ENCODE results near the gene RAB11A. TPM values are rescaled to one million over a fixed set of nuclear protein-coding genes. Genes with fewer than 3 reads are reported as not detected.
"Not testable (repeated sequence)": the region's sequence is repeated elsewhere in the genome, so short reads cannot be mapped to it uniquely, and the experiment has no call there.

Gene RAB11A
- total RNA-seq, 2 experiments from 2014 or later = 129 to 142 TPM

GRCh38 chr15:65845826-65846519 is 23.3 kb upstream of the RAB11A start:
- intact Hi-C loops (cut with DNase I, micrococcal nuclease) = no loop called here
- ChIA-PET POLR2A (interaction anchor here (0.7 kb wide), 1 partner anchor 475 kb away, joined by 3 read pairs; no protein-coding TSS in a partner anchor), CTCF (interaction anchor here (0.8 to 1.9 kb wide), 3 partner anchors 8 to 11 kb away, joined by 3 to 12 read pairs (median 3); no protein-coding TSS in a partner anchor)
- no peak overlapping the region for H3K27ac Mint-ChIP-seq
- H3K36me3 Mint-ChIP-seq (ENCODE audit: low read depth) = no peaks in the 10 kb centered on the region
- no peaks in the 10 kb centered on the region for H3K27me3 Mint-ChIP-seq
- DNase-seq (no peak), ATAC-seq (no peak)
- no peaks in the 10 kb centered on the region for H3K4me1 Mint-ChIP-seq
- H3K4me3 Mint-ChIP-seq = no peak overlapping the region
- H3K9me3 Mint-ChIP-seq (ENCODE audit: low read depth) = no peaks in the 10 kb centered on the region

- Mint-ChIP-seq H3K4me3 (no peak overlapping the region), H3K36me3 (ENCODE audit: low read depth) (no peaks in the 10 kb centered on the region), H3K27me3 (no peaks in the 10 kb centered on the region), H3K9me3 (ENCODE audit: low read depth) (no peaks in the 10 kb centered on the region), H3K27ac (no peak overlapping the region), H3K4me1 (no peaks in the 10 kb centered on the region)
- CTCF ChIA-PET = interaction anchor here (0.6 to 0.7 kb wide), 2 partner anchors 8 to 28 kb away, joined by 3 to 4 read pairs; no protein-coding TSS in a partner anchor
- ATAC-seq (no peak), DNase-seq (no peak)
- intact Hi-C loops (cut with DNase I, micrococcal nuclease) = no loop called here
- POLR2A ChIA-PET = no interaction called here
Observed at GRCh38 chr15:65847989-65848388, 21.3 kb upstream of the RAB11A start.

GRCh38 chr15:65851981-65852380 is 17.3 kb upstream of the RAB11A start:
- Mint-ChIP-seq H3K36me3 (ENCODE audit: low read depth) (no peaks in the 10 kb centered on the region), H3K27me3 (no peaks in the 10 kb centered on the region), H3K4me3 (no peak overlapping the region), H3K4me1 (peaks cover 3% of the 10 kb centered on the region), H3K9me3 (ENCODE audit: low read depth) (no peaks in the 10 kb centered on the region), H3K27ac (no peak overlapping the region)
- CTCF ChIA-PET = no interaction called here
- DNase-seq (no peak), ATAC-seq (no peak)
- POLR2A ChIA-PET = no interaction called here
- intact Hi-C loops (cut with DNase I, micrococcal nuclease) = no loop called here

- Mint-ChIP-seq H3K9me3 (ENCODE audit: low read depth) (no peaks in the 10 kb centered on the region), H3K4me3 (no peak overlapping the region), H3K27me3 (no peaks in the 10 kb centered on the region), H3K27ac (no peak overlapping the region), H3K4me1 (peaks cover 14% of the 10 kb centered on the region), H3K36me3 (ENCODE audit: low read depth) (no peaks in the 10 kb centered on the region)
- intact Hi-C loops (cut with DNase I, micrococcal nuclease) = loop anchor here (1.0 kb wide), 2 partner anchors 219 to 246 kb away; partner anchors contain the start of gene INTS14 (in 1 of the 2)
- ChIA-PET POLR2A (interaction anchor here (0.8 kb wide), 1 partner anchor 12 kb away, joined by 5 read pairs; the partner anchor contains the start of gene RAB11A), CTCF (interaction anchor here (0.6 to 2.6 kb wide), 25 partner anchors 9 to 463 kb away, joined by 3 to 12 read pairs (median 4); partner anchors contain the start of gene RAB11A)
- DNase-seq (peak; percentile 90), ATAC-seq (peak; percentile 72)
Observed at GRCh38 chr15:65856821-65857455, 12.4 kb upstream of the RAB11A start.

GRCh38 chr15:65857718-65858402 is 11.4 kb upstream of the RAB11A start:
- Mint-ChIP-seq H3K9me3 (ENCODE audit: low read depth) (no peaks in the 10 kb centered on the region), H3K36me3 (ENCODE audit: low read depth) (no peaks in the 10 kb centered on the region), H3K27ac (peak overlapping the region; percentile 66), H3K4me3 (no peak overlapping the region), H3K27me3 (no peaks in the 10 kb centered on the region), H3K4me1 (peaks cover 18% of the 10 kb centered on the region)
- POLR2A ChIA-PET = interaction anchor here (0.6 to 0.8 kb wide), 2 partner anchors 11 to 335 kb away, joined by 3 to 5 read pairs; partner anchors contain the start of gene RAB11A
- CTCF ChIA-PET = interaction anchor here (0.6 to 2.6 kb wide), 16 partner anchors 10 to 221 kb away, joined by 3 to 12 read pairs (median 5); partner anchors contain the start of gene RAB11A
- intact Hi-C loops (cut with DNase I, micrococcal nuclease) = loop anchor here (1.0 kb wide), 2 partner anchors 220 to 247 kb away; partner anchors contain the start of gene INTS14 (in 1 of the 2)
- DNase-seq = no peak
- ATAC-seq = no peak

- POLR2A ChIA-PET = interaction anchor here (0.6 to 1.0 kb wide), 2 partner anchors 96 to 558 kb away, joined by 4 to 5 read pairs; partner anchors contain the start of gene RNU5B-1
Observed at GRCh38 chr15:65862682-65863081, 6.6 kb upstream of the RAB11A start.

GRCh38 chr15:65863106-65863505 is 6.2 kb upstream of the RAB11A start:
- H3K4me3 Mint-ChIP-seq = no peak overlapping the region
- H3K27me3 Mint-ChIP-seq = no peaks in the 10 kb centered on the region
- H3K27ac Mint-ChIP-seq = no peak overlapping the region
- H3K9me3 Mint-ChIP-seq (ENCODE audit: low read depth) = no peaks in the 10 kb centered on the region
- H3K36me3 Mint-ChIP-seq (ENCODE audit: low read depth) = no peaks in the 10 kb centered on the region
- ATAC-seq (no peak), DNase-seq (no peak)
- ChIA-PET POLR2A (interaction anchor here (0.6 to 1.0 kb wide), 2 partner anchors 97 to 559 kb away, joined by 4 to 5 read pairs; partner anchors contain the start of gene RNU5B-1), CTCF (interaction anchor here (0.5 to 2.6 kb wide), 20 partner anchors 8 to 492 kb away, joined by 3 to 15 read pairs (median 4); partner anchors contain the start of gene INTS14)
- H3K4me1 Mint-ChIP-seq = peaks cover 12% of the 10 kb centered on the region
- intact Hi-C loops (cut with DNase I, micrococcal nuclease) = no loop called here

More at GRCh38 chr15:65862682-65863081, 6.6 kb upstream of the RAB11A start:
- Mint-ChIP-seq H3K27me3 (no peaks in the 10 kb centered on the region), H3K4me3 (no peak overlapping the region), H3K27ac (no peak overlapping the region), H3K9me3 (ENCODE audit: low read depth) (no peaks in the 10 kb centered on the region), H3K4me1 (peaks cover 15% of the 10 kb centered on the region), H3K36me3 (ENCODE audit: low read depth) (no peaks in the 10 kb centered on the region)
- CTCF ChIA-PET = interaction anchor here (0.5 to 2.6 kb wide), 22 partner anchors 8 to 493 kb away, joined by 3 to 15 read pairs (median 3); partner anchors contain the start of gene INTS14
- intact Hi-C loops (cut with DNase I, micrococcal nuclease) = no loop called here
- peak; percentile 99 for ATAC-seq
- peak; percentile 85 for DNase-seq

GRCh38 chr15:65867244-65867643 is 2.0 kb upstream of the RAB11A start:
- H3K4me3 Mint-ChIP-seq = no peak overlapping the region
- peaks cover 23% of the 10 kb centered on the region for H3K4me1 Mint-ChIP-seq
- ATAC-seq (no peak), DNase-seq (no peak)
- ChIA-PET CTCF (interaction anchor here (1.0 kb wide), 1 partner anchor 9 kb away, joined by 3 read pairs; no protein-coding TSS in a partner anchor), POLR2A (no interaction called here)
- no peak overlapping the region for H3K27ac Mint-ChIP-seq
- peaks cover 9% of the 10 kb centered on the region for H3K36me3 Mint-ChIP-seq (ENCODE audit: low read depth)
- H3K27me3 Mint-ChIP-seq = no peaks in the 10 kb centered on the region
- no peaks in the 10 kb centered on the region for H3K9me3 Mint-ChIP-seq (ENCODE audit: low read depth)
- intact Hi-C loops (cut with DNase I, micrococcal nuclease) = loop anchor here (5.0 kb wide), 3 partner anchors 35 to 630 kb away; partner anchors contain the start of genes HACD3 (in 1 of the 2) and SNAPC5 (in 1 of the 2)

GRCh38 chr15:65867933-65868332 is 1.4 kb upstream of the RAB11A start:
- POLR2A ChIA-PET; DNase-seq; ATAC-seq; H3K27me3 Mint-ChIP-seq; H3K27ac Mint-ChIP-seq; H3K4me3 Mint-ChIP-seq; H3K36me3 Mint-ChIP-seq (ENCODE audit: low read depth); H3K9me3 Mint-ChIP-seq (ENCODE audit: low read depth): not testable (repeated sequence)
- CTCF ChIA-PET = interaction anchor here (0.8 to 1.0 kb wide), 2 partner anchors 10 to 31 kb away, joined by 3 to 4 read pairs; no protein-coding TSS in a partner anchor
- H3K4me1 Mint-ChIP-seq = peaks cover 26% of the 10 kb centered on the region
- intact Hi-C loops (cut with DNase I, micrococcal nuclease) = loop anchor here (2.0 to 5.0 kb wide), 8 partner anchors 36 to 629 kb away; partner anchors contain the start of genes HACD3 (in 1 of the 2), RNU5B-1 (in 1 of the 2), SNAPC5 (in 1 of the 2) and TIPIN (in 1 of the 2)

GRCh38 chr15:65868546-65869125 is 655 bp upstream of the RAB11A start:
- DNase-seq (no peak), ATAC-seq (no peak)
- CTCF ChIA-PET = interaction anchor here (0.5 to 3.2 kb wide), 14 partner anchors 8 to 257 kb away, joined by 3 to 18 read pairs (median 3); partner anchors contain the start of genes DENND4A and INTS14
- Mint-ChIP-seq H3K9me3 (ENCODE audit: low read depth) (no peaks in the 10 kb centered on the region), H3K36me3 (ENCODE audit: low read depth) (peaks cover 9% of the 10 kb centered on the region), H3K4me1 (peaks cover 27% of the 10 kb centered on the region), H3K27ac (peak overlapping the region; percentile 91), H3K4me3 (peak overlapping the region; percentile 99), H3K27me3 (no peaks in the 10 kb centered on the region)
- POLR2A ChIA-PET = interaction anchor here (0.8 to 2.7 kb wide), 11 partner anchors 9 to 564 kb away, joined by 3 to 17 read pairs (median 5); partner anchors contain the start of genes DENND4A, INTS14 and RNU5B-1
- intact Hi-C loops (cut with DNase I, micrococcal nuclease) = loop anchor here (1.0 to 5.0 kb wide), 13 partner anchors 19 to 629 kb away; partner anchors contain the start of genes DENND4A (in 2 of the 2), DIS3L (in 1 of the 2), DPP8 (in 1 of the 2) and HACD3 (in 1 of the 2)
